IPS DF 19.7 (cell line): Measurements from ENCODE around the gene LTBP3.
A peak's percentile ranks its signal among the peaks of the same experiment; 100 is the strongest.

Experiments used
- DNase-seq: peaks from one replicate; pipeline ENCODE4 v3.0.0-alpha.2; 2013; ENCODE audit warnings: low read depth, low spot score

LTBP3 gene

GRCh38 chr11:65558002-65558929 is at the start of gene LTBP3:
Gene LTBP3, minus strand, starts transcription at chr11:65558359. Its CDS starts 400 bp downstream, at chr11:65557959.
- no peak for DNase-seq

GRCh38 chr11:65606876-65607613 is 48.9 kb upstream of the LTBP3 start:
- DNase-seq = peak; percentile 92

GRCh38 chr11:65604258-65604657 is 46.1 kb upstream of the LTBP3 start:
- no peak for DNase-seq

GRCh38 chr11:65599955-65600246 is 41.7 kb upstream of the LTBP3 start:
- no peak for DNase-seq

- no peak for DNase-seq
Measured at GRCh38 chr11:65599216-65599954, 41.2 kb upstream of the LTBP3 start.

- no peak for DNase-seq
Measured at GRCh38 chr11:65598258-65598699, 40.1 kb upstream of the LTBP3 start.

GRCh38 chr11:65596520-65596919 is 38.4 kb upstream of the LTBP3 start:
- DNase-seq = no peak

- DNase-seq = no peak
Measured at GRCh38 chr11:65595543-65596281, 37.6 kb upstream of the LTBP3 start, which contains the start of gene KCNK7. Gene KCNK7, minus strand, starts transcription at chr11:65595800. Its CDS starts 28 bp downstream, at chr11:65595772.

- no peak for DNase-seq
Measured at GRCh38 chr11:65595131-65595530, 37.0 kb upstream of the LTBP3 start.

- DNase-seq = no peak
Measured at GRCh38 chr11:65593518-65594414, 35.6 kb upstream of the LTBP3 start.

GRCh38 chr11:65592858-65593517 is 34.8 kb upstream of the LTBP3 start:
- DNase-seq = no peak

- DNase-seq = no peak
Measured at GRCh38 chr11:65591939-65592857, 34.0 kb upstream of the LTBP3 start.

- DNase-seq = no peak
Measured at GRCh38 chr11:65590240-65590738, 32.1 kb upstream of the LTBP3 start.

GRCh38 chr11:65589444-65590239 is 31.5 kb upstream of the LTBP3 start:
- no peak for DNase-seq

- no peak for DNase-seq
Measured at GRCh38 chr11:65588199-65589054, 30.3 kb upstream of the LTBP3 start.

GRCh38 chr11:65586676-65587075 is 28.5 kb upstream of the LTBP3 start:
- DNase-seq = no peak

- DNase-seq = no peak
Measured at GRCh38 chr11:65586247-65586630, 28.1 kb upstream of the LTBP3 start.
